GM21360 (cell line): Measurements from ENCODE around the gene ADARB2.
"Not testable (repeated sequence)": the region's sequence is repeated elsewhere in the genome, so short reads cannot be mapped to it uniquely, and the experiment has no call there.

Experiments used
- ATAC-seq: cut with Tn5 transposase; IDR thresholded peaks from one replicate; pipeline ENCODE4 v1.9.1; 2021; ENCODE audit warnings: mild to moderate bottlenecking, moderate library complexity; ENCODE audit not compliant: unreplicated experiment

Gene ADARB2

GRCh38 chr10:1416456-1417037 lies 320.8 kb downstream of the ADARB2 start:
- ATAC-seq, result no peak

GRCh38 chr10:1414893-1415292 lies 322.4 kb downstream of the ADARB2 start:
- ATAC-seq, result no peak

- not testable (repeated sequence) for ATAC-seq
Observed at GRCh38 chr10:1414346-1414745, 323.0 kb downstream of the ADARB2 start.

GRCh38 chr10:1413823-1414222 lies 323.5 kb downstream of the ADARB2 start:
- no peak for ATAC-seq

GRCh38 chr10:1413256-1413655 lies 324.1 kb downstream of the ADARB2 start:
- ATAC-seq, result no peak

- no peak for ATAC-seq
Observed at GRCh38 chr10:1412531-1413189, 324.7 kb downstream of the ADARB2 start.

GRCh38 chr10:1411956-1412355 lies 325.4 kb downstream of the ADARB2 start:
- ATAC-seq, result no peak

GRCh38 chr10:1411451-1411850 lies 325.9 kb downstream of the ADARB2 start:
- no peak for ATAC-seq

GRCh38 chr10:1410469-1411395 lies 326.6 kb downstream of the ADARB2 start:
- ATAC-seq, result no peak

GRCh38 chr10:1410032-1410431 lies 327.3 kb downstream of the ADARB2 start:
- ATAC-seq, result no peak

- no peak for ATAC-seq
Observed at GRCh38 chr10:1409392-1409791, 327.9 kb downstream of the ADARB2 start.

GRCh38 chr10:1408651-1409367 lies 328.5 kb downstream of the ADARB2 start:
- ATAC-seq, result no peak

GRCh38 chr10:1406967-1407945 lies 330.1 kb downstream of the ADARB2 start:
- ATAC-seq, result no peak

- ATAC-seq, result no peak
Observed at GRCh38 chr10:1406132-1406966, 331.0 kb downstream of the ADARB2 start.

GRCh38 chr10:1404323-1405260 lies 332.7 kb downstream of the ADARB2 start:
- ATAC-seq, result no peak

- ATAC-seq, result no peak
Observed at GRCh38 chr10:1403508-1404322, 333.6 kb downstream of the ADARB2 start.
